Thyroid gland (tissue), 4 donors: ENCODE measurements around the gene PRKRA.

Experiments
- CTCF ChIP-seq, 6 experiments: fragments of 200-600 bp in 3 of 6; fragments of 450-650 bp in 3 of 6; sonication (generic) in 3 of 6; IDR thresholded peaks; one replicate each; pipeline ENCODE4 v1.5.1; 2016 to 2019; ENCODE audit warnings: antibody characterized with exemption in 6 of 6, mild to moderate bottlenecking in 2 of 6, inconsistent platforms in 1 of 6, moderate library complexity in 1 of 6
- POLR2A ChIP-seq, 2 donors: fragments of 450-650 bp; IDR thresholded peaks; one replicate each; pipeline ENCODE4 v1.6.1; 2017; ENCODE audit warnings: antibody characterized with exemption in 2 of 2, mild to moderate bottlenecking in 2 of 2, moderate library complexity in 1 of 2

GRCh38 chr2:178388287-178388686 is 62.7 kb downstream of the PRKRA start:
- TF ChIP-seq CTCF (IDR thresholded peaks at IDR 0.05) (no peak), POLR2A (IDR thresholded peaks at IDR 0.05) (no peak)
